ENCODE data around the gene TOR1B.
"Not testable (repeated sequence)": the region's sequence is repeated elsewhere in the genome, so short reads cannot be mapped to it uniquely, and the experiment has no call there.

The TOR1B gene

GRCh38 chr9:129802833-129803675, at the start of gene TOR1B:
TOR1B (plus strand) TSS chr9:129803184; CDS start chr9:129803213, 29 bp downstream.
- DNase-seq: peak; percentile 97

GRCh38 chr9:129755151-129755550, 47.8 kb upstream of the TOR1B start:
- DNase-seq: no peak

GRCh38 chr9:129756191-129756590, 46.8 kb upstream of the TOR1B start:
- no peak for DNase-seq

GRCh38 chr9:129757045-129757444, 45.9 kb upstream of the TOR1B start:
- DNase-seq: no peak

- DNase-seq: no peak
Observed at GRCh38 chr9:129759319-129759718, 43.7 kb upstream of the TOR1B start.

- DNase-seq: no peak
Observed at GRCh38 chr9:129759804-129760502, 43.0 kb upstream of the TOR1B start.

GRCh38 chr9:129760784-129761183, 42.2 kb upstream of the TOR1B start:
- not testable (repeated sequence) for DNase-seq

- DNase-seq: peak; percentile 54
Observed at GRCh38 chr9:129761293-129761900, 41.6 kb upstream of the TOR1B start.

- peak; percentile 53 for DNase-seq
Observed at GRCh38 chr9:129761901-129762369, 41.0 kb upstream of the TOR1B start.

GRCh38 chr9:129762370-129762984, 40.5 kb upstream of the TOR1B start:
- DNase-seq: not testable (repeated sequence)

GRCh38 chr9:129762985-129763926, 39.7 kb upstream of the TOR1B start:
- no peak for DNase-seq

- DNase-seq: no peak
Observed at GRCh38 chr9:129765764-129766317, 37.1 kb upstream of the TOR1B start.

GRCh38 chr9:129768486-129768885, 34.5 kb upstream of the TOR1B start:
- DNase-seq: no peak

- no peak for DNase-seq
Observed at GRCh38 chr9:129769669-129770068, 33.3 kb upstream of the TOR1B start.

- DNase-seq: no peak
Observed at GRCh38 chr9:129770741-129771140, 32.2 kb upstream of the TOR1B start.

- no peak for DNase-seq
Observed at GRCh38 chr9:129773262-129774048, 29.5 kb upstream of the TOR1B start.

- no peak for DNase-seq
Observed at GRCh38 chr9:129774791-129775447, 28.1 kb upstream of the TOR1B start.

GRCh38 chr9:129775448-129775798, 27.6 kb upstream of the TOR1B start:
- DNase-seq: no peak

GRCh38 chr9:129776096-129776495, 26.9 kb upstream of the TOR1B start:
- DNase-seq: not testable (repeated sequence)

GRCh38 chr9:129776566-129776937, 26.4 kb upstream of the TOR1B start:
- no peak for DNase-seq

Data from right hindlimb (tissue), 1 donor.